H1 (cell line): ENCODE measurements around the gene CTTNBP2NL. TPM values are rescaled to one million over a fixed set of nuclear protein-coding genes. Genes with fewer than 3 reads are reported as not detected.

Experiments used
- CTCF ChIA-PET: fragments of 300-600 bp; sonication (Branson Sonifier 250); formaldehyde crosslinking; loops from one replicate; lab custom pipeline; 2021; ENCODE audit not compliant: partially characterized antibody; lab: Charles Lee
- POLR2A ChIA-PET: fragments of 300-600 bp; sonication (Branson Sonifier 250); formaldehyde crosslinking; loops from one replicate; lab custom pipeline; 2021; ENCODE audit warnings: inconsistent platforms; ENCODE audit not compliant: partially characterized antibody; lab: Charles Lee
- DNase-seq, 2 experiments: peaks; one replicate each; pipeline versions ENCODE4 v3.0.0 to v3.0.0-alpha.2; 2010 to 2022; ENCODE audit warnings: low spot score in 2 of 2, low read depth in 1 of 2, mixed read lengths in 1 of 2
- FAIRE-seq: peaks from 2 replicates; lab custom pipeline; 2011; peaks lifted over from hg19 to GRCh38; lab: Jason Lieb, UNC
- H2AFZ ChIP-seq: 2 replicates; pipeline ENCODE4 v1.8.1; 2012; ENCODE audit warnings: low read length, inconsistent platforms
- H2AK5ac ChIP-seq: 2 replicates; pipeline ENCODE4 v1.6.1; 2013; ENCODE audit warnings: low read depth, low read length
- H2BK120ac ChIP-seq: replicated peaks from 2 replicates; pipeline ENCODE3; 2013; ENCODE audit warnings: low read depth, low read length, inconsistent platforms
- H2BK12ac ChIP-seq: 2 replicates; pipeline ENCODE4 v1.6.1; 2013; ENCODE audit warnings: low read depth, low read length
- H2BK15ac ChIP-seq: 2 replicates; pipeline ENCODE4 v1.6.1; 2013; ENCODE audit warnings: low read length
- H2BK20ac ChIP-seq: 2 replicates; pipeline ENCODE4 v1.6.1; 2013; ENCODE audit warnings: low read length
- H2BK5ac ChIP-seq: 2 replicates; pipeline ENCODE4 v1.6.1; 2013; ENCODE audit warnings: low read depth, low read length
- H3K14ac ChIP-seq: 2 replicates; pipeline ENCODE4 v1.6.1; 2013; ENCODE audit warnings: inconsistent platforms; ENCODE audit not compliant: insufficient read length
- H3K18ac ChIP-seq: 2 replicates; pipeline ENCODE4 v1.6.1; 2013; ENCODE audit warnings: low read length; ENCODE audit errors: extremely low read depth
- H3K23ac ChIP-seq: 2 replicates; pipeline ENCODE4 v1.6.1; 2013; ENCODE audit warnings: inconsistent platforms; ENCODE audit not compliant: insufficient read length
- H3K23me2 ChIP-seq: 2 replicates; pipeline ENCODE4 v1.6.1; 2013; ENCODE audit warnings: low read depth, low read length
- H3K27ac ChIP-seq: 2 replicates; pipeline ENCODE4 v1.6.1; 2011; ENCODE audit warnings: low read depth, low read length, inconsistent platforms
- H3K27me3 ChIP-seq, 4 experiments: replicated peaks in 1 of 4; 1 replicate in 1 of 4; 2 replicates in 3 of 4; pipeline versions ENCODE4 v1.6.1 to v1.8.1; 2011 to 2013; ENCODE audit warnings: low read length in 3 of 4, mild to moderate bottlenecking in 3 of 4, inconsistent platforms in 2 of 4, mixed read lengths in 2 of 4, moderate library complexity in 1 of 4; ENCODE audit not compliant: control insufficient read depth in 3 of 4, insufficient read depth in 3 of 4; ENCODE audit errors: extremely low read depth in 1 of 4
- H3K36me3 ChIP-seq, 4 experiments: 2 replicates each; pipeline versions ENCODE4 v1.6.1 to v1.8.1; 2011 to 2013; ENCODE audit warnings: mild to moderate bottlenecking in 4 of 4, low read length in 3 of 4, moderate library complexity in 2 of 4, control low read depth in 1 of 4, inconsistent platforms in 1 of 4; ENCODE audit not compliant: insufficient read depth in 4 of 4, control insufficient read depth in 2 of 4
- H3K4ac ChIP-seq: replicated peaks from 2 replicates; pipeline ENCODE3; 2013; ENCODE audit warnings: low read length, low read depth, mixed read lengths, inconsistent platforms; ENCODE audit not compliant: insufficient read length
- H3K4me1 ChIP-seq, 4 experiments: replicated peaks in 1 of 4; 1 replicate in 1 of 4; 2 replicates in 3 of 4; pipeline versions ENCODE4 v1.6.1 to v1.8.1; 2011 to 2013; ENCODE audit warnings: low read length in 3 of 4, inconsistent platforms in 2 of 4, mixed read lengths in 1 of 4; ENCODE audit not compliant: insufficient read depth in 4 of 4, control insufficient read depth in 3 of 4
- H3K4me2 ChIP-seq, 2 experiments: 2 replicates each; pipeline versions ENCODE4 v1.6.1 to v1.8.1; 2011 to 2013; ENCODE audit warnings: low read depth in 2 of 2, low read length in 2 of 2, control low read depth in 1 of 2, inconsistent platforms in 1 of 2, mild to moderate bottlenecking in 1 of 2; ENCODE audit not compliant: insufficient read depth in 1 of 2
- H3K4me3 ChIP-seq, 4 experiments: fragments of 200-600, 300-600 bp in 1 of 4; sonication (generic), shearing (Covaris generic), sonication (Bioruptor Twin) in 1 of 4; 2 replicates each; pipeline versions ENCODE4 v1.5.1 to v1.8.1; 2011 to 2016; ENCODE audit warnings: low read length in 4 of 4, low read depth in 3 of 4, control low read depth in 2 of 4, inconsistent platforms in 2 of 4, mild to moderate bottlenecking in 2 of 4, mixed read lengths in 1 of 4, moderate library complexity in 1 of 4; ENCODE audit not compliant: insufficient read depth in 2 of 4; ENCODE audit errors: extremely low read depth in 1 of 4
- H3K56ac ChIP-seq: replicated peaks from 2 replicates; pipeline ENCODE3; 2013; ENCODE audit warnings: low read depth, mild to moderate bottlenecking, mixed read lengths, low read length, inconsistent platforms; ENCODE audit not compliant: insufficient read length
- H3K79me1 ChIP-seq: 2 replicates; pipeline ENCODE4 v1.6.1; 2013; ENCODE audit warnings: low read depth, low read length, control low read depth
- H3K79me2 ChIP-seq, 2 experiments: 2 replicates each; pipeline versions ENCODE4 v1.6.1 to v1.8.1; 2012 to 2013; ENCODE audit warnings: low read length in 2 of 2, mild to moderate bottlenecking in 2 of 2, inconsistent platforms in 1 of 2; ENCODE audit not compliant: insufficient read depth in 2 of 2, control insufficient read depth in 1 of 2
- H3K9ac ChIP-seq, 4 experiments: replicated peaks in 1 of 4; 1 replicate in 1 of 4; 2 replicates in 3 of 4; pipeline versions ENCODE4 v1.6.1 to v1.8.1; 2011 to 2013; ENCODE audit warnings: low read depth in 3 of 4, low read length in 3 of 4, control low read depth in 2 of 4, mild to moderate bottlenecking in 2 of 4, moderate library complexity in 2 of 4, inconsistent platforms in 1 of 4; ENCODE audit errors: extremely low read depth in 1 of 4
- H3K9me3 ChIP-seq, 2 experiments: 2 replicates each; pipeline versions ENCODE4 v1.6.1 to v1.8.1; 2012 to 2013; ENCODE audit warnings: mild to moderate bottlenecking in 2 of 2, moderate library complexity in 2 of 2, control low read depth in 1 of 2, inconsistent platforms in 1 of 2, low read depth in 1 of 2, low read length in 1 of 2, mixed read lengths in 1 of 2; ENCODE audit not compliant: insufficient read depth in 2 of 2
- H4K20me1 ChIP-seq, 2 experiments: replicated peaks in 1 of 2; 2 replicates each; pipeline versions ENCODE3 to v1.8.1; 2011 to 2013; ENCODE audit warnings: inconsistent platforms in 2 of 2, low read length in 2 of 2, mild to moderate bottlenecking in 1 of 2; ENCODE audit not compliant: insufficient read depth in 2 of 2, control insufficient read depth in 1 of 2
- H4K5ac ChIP-seq: 2 replicates; pipeline ENCODE4 v1.6.1; 2013; ENCODE audit warnings: low read length, low read depth, mixed read lengths, inconsistent platforms; ENCODE audit not compliant: insufficient read length
- H4K8ac ChIP-seq: 2 replicates; pipeline ENCODE4 v1.8.0; 2013; ENCODE audit warnings: mild to moderate bottlenecking, moderate library complexity, low read length, inconsistent platforms; ENCODE audit not compliant: insufficient read depth; ENCODE audit errors: extremely low read depth
- H4K91ac ChIP-seq: replicated peaks from 2 replicates; pipeline ENCODE3; 2013; ENCODE audit warnings: low read length, mixed read lengths, inconsistent platforms; ENCODE audit not compliant: insufficient read length
- ATF2 ChIP-seq: IDR thresholded peaks from 2 replicates; pipeline ENCODE4 v1.6.1; 2012; ENCODE audit warnings: low read length, inconsistent platforms
- CBX8 ChIP-seq: fragments of 300-800, 300-1000 bp; sonication (generic); IDR thresholded peaks from 2 replicates; pipeline ENCODE4 v1.7.1; 2016; ENCODE audit warnings: low read depth, low read length, borderline replicate concordance
- CHD1 ChIP-seq: IDR thresholded peaks from 2 replicates; pipeline ENCODE4 v1.6.1; 2012; ENCODE audit warnings: low read depth, low read length, improper control_type of control experiment
- CHD2 ChIP-seq: IDR thresholded peaks from 2 replicates; pipeline ENCODE4 v1.6.1; 2012; ENCODE audit warnings: low read length, improper control_type of control experiment
- EZH2 ChIP-seq: fragments of 200-600 bp; sonication (generic); IDR thresholded peaks from 2 replicates; pipeline ENCODE4 v1.7.1; 2012; ENCODE audit warnings: low read depth, mild to moderate bottlenecking, moderate library complexity, low read length, inconsistent platforms; ENCODE audit not compliant: severe bottlenecking
- HDAC6 ChIP-seq: IDR thresholded peaks from one replicate; pipeline ENCODE4 v1.7.1; 2012; ENCODE audit warnings: low read depth, mild to moderate bottlenecking, inconsistent platforms, low read length, moderate library complexity
- MAFK ChIP-seq: IDR thresholded peaks from 2 replicates; pipeline ENCODE4 v1.6.1; 2012; ENCODE audit warnings: low read depth, mild to moderate bottlenecking, improper control_type of control experiment, low read length
- NRF1 ChIP-seq: IDR thresholded peaks from 2 replicates; pipeline ENCODE4 v1.6.1; 2011; ENCODE audit warnings: mild to moderate bottlenecking, low read depth, low read length, improper control_type of control experiment
- PHF8 ChIP-seq: fragments of 200-600 bp; sonication (generic); conservative IDR thresholded peaks from 2 replicates; pipeline ENCODE4 v1.7.1; 2012; ENCODE audit warnings: low read depth, mild to moderate bottlenecking, inconsistent platforms, low read length, moderate library complexity
- SIX5 ChIP-seq: IDR thresholded peaks from 2 replicates; pipeline ENCODE4 v1.6.1; 2011; ENCODE audit warnings: mild to moderate bottlenecking, low read depth, low read length
- SP2 ChIP-seq: IDR thresholded peaks from 2 replicates; pipeline ENCODE4 v1.6.1; 2012; ENCODE audit warnings: mild to moderate bottlenecking, low read length, inconsistent platforms
- TAF7 ChIP-seq: optimal IDR thresholded peaks from 2 replicates; pipeline ENCODE3; 2011; ENCODE audit warnings: low read depth, mild to moderate bottlenecking, inconsistent platforms, low read length, moderate library complexity, borderline replicate concordance
- USF2 ChIP-seq: IDR thresholded peaks from 2 replicates; pipeline ENCODE4 v1.6.1; 2011; ENCODE audit warnings: low read length, improper control_type of control experiment
- polyA plus RNA-seq, 7 experiments: library from polyadenylated mRNA; depleted of rRNA in 3 of 7; stranded (reverse) in 5 of 7; unstranded in 2 of 7; fragments of >200 nt in 5 of 7; fragments of 200-250 nt in 2 of 7; gene quantifications; 1 replicate in 5 of 7; 2 replicates in 1 of 7; 4 replicates in 1 of 7; pipeline versions ENCODE4 v1.2.1 to v1.2.3, GENCODE V29; 2011 to 2013; ENCODE audit warnings: missing spikeins in 2 of 7, mixed read lengths in 2 of 7
- total RNA-seq: library from RNA; stranded (reverse); fragmentation: NEBNext Ultra II Directional; extraction: Animal tissue kit (Norgen Biotek cat#: 25700); gene quantifications from 2 replicates; pipeline ENCODE4 v1.2.1, GENCODE V29; 2021

Gene CTTNBP2NL
- total and polyA plus RNA-seq, 2 of the 8 experiments (the other 6 are each of a cell fraction or from before 2014, with no cell fraction given) = 6.4 to 35.1 TPM

DNA sequence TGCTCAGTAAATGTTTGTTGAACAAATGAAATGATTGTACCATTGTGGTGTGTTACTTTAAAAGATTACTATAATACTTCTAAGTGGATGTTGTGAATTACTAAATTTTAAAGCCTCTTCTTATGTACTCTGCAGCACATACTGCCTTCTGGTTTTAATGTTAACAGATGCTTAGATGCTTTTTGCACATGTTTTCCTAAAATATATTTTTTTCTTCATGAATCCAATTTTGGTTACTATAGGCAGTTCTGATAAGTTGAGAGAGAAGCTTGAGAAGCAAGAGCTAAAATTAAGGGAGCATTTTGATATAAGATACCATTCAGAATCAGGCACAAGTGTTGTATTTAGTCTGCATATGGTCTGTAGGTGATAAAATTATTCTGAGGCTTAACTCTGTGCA is 21.3 kb downstream of the CTTNBP2NL start:
- FAIRE-seq (no peak), DNase-seq (no peak)
- Histone ChIP-seq H3K23ac (no peak overlapping the region), H4K8ac (no peak overlapping the region), H3K4me1 (no peaks in the 10 kb centered on the region), H3K14ac (no peak overlapping the region), H3K9me3 (no peaks in the 10 kb centered on the region), H3K56ac (no peak overlapping the region), H3K36me3 (peaks cover 4 to 40% (median 13%) of the 10 kb centered on the region in 4 experiments; a peak in 5 of 8 replicates), H4K5ac (no peak overlapping the region), H3K23me2 (no peaks in the 10 kb centered on the region), H3K79me1 (no peaks in the 10 kb centered on the region), H3K27me3 (no peaks in the 10 kb centered on the region), H4K20me1 (no peaks in the 10 kb centered on the region), H3K4ac (no peak overlapping the region), H3K9ac (no peak overlapping the region), H3K4me3 (no peak overlapping the region), H2BK12ac (no peak overlapping the region), H2BK20ac (no peak overlapping the region), H2AFZ (no peak overlapping the region), H3K27ac (no peak overlapping the region), H3K4me2 (no peak overlapping the region), H3K18ac (no peak overlapping the region), H3K79me2 (no peaks in the 10 kb centered on the region; a peak in 1 of 4 replicates), H4K91ac (no peak overlapping the region), H2BK120ac (no peak overlapping the region), H2BK15ac (no peak overlapping the region), H2AK5ac (no peak overlapping the region), H2BK5ac (no peak overlapping the region)
- ChIA-PET CTCF (no interaction called here), POLR2A (no interaction called here)
- TF ChIP-seq USF2 (no peak), HDAC6 (no peak), NRF1 (no peak), CHD2 (no peak), CBX8 (no peak), EZH2 (no peak), TAF7 (no peak), MAFK (no peak), PHF8 (no peak), ATF2 (no peak), SP2 (no peak), SIX5 (no peak), CHD1 (no peak)
